ENCODE results near the gene SMIM44.
"Not testable (repeated sequence)": the region's sequence is repeated elsewhere in the genome, so short reads cannot be mapped to it uniquely, and the experiment has no call there.

The SMIM44 gene

GRCh38 chr19:3483226-3483628, at the start of gene SMIM44:
Gene SMIM44 (minus strand): TSS chr19:3483441. CDS start chr19:3483403, 38 bp downstream.
- no peak for DNase-seq

- no peak for DNase-seq
Observed at GRCh38 chr19:3533033-3533432, 49.8 kb upstream of the SMIM44 start.

DNA sequence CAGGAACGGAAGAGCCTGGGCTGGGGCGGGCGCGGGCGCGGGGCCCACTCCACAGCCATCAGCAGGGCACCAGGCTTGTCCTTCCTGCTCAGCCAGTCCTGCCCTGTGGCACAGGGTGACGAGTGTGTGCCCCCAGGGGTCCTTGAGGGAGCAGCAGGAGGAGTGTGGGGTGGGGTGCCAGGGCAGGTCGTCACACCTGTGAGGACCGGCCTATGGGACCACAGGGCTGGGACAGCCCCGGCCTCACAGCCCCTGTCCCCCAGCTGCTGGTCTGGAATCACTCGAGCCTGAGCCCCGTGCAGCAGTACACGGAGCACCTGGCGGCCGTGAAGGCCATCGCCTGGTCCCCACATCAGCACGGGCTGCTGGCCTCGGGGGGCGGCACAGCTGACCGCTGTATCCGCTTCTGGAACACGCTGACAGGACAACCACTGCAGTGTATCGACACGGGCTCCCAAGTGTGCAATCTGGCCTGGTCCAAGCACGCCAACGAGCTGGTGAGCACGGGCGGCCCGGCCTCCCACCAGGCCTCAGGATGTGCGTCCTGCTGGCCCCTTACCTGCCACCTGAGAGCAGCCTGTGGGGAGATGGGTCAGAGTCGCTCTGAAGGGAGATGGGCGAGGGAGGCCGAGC, 49.0 kb upstream of the SMIM44 start:
- no peak for DNase-seq

GRCh38 chr19:3531716-3532115, 48.5 kb upstream of the SMIM44 start:
- DNase-seq, result no peak

DNA sequence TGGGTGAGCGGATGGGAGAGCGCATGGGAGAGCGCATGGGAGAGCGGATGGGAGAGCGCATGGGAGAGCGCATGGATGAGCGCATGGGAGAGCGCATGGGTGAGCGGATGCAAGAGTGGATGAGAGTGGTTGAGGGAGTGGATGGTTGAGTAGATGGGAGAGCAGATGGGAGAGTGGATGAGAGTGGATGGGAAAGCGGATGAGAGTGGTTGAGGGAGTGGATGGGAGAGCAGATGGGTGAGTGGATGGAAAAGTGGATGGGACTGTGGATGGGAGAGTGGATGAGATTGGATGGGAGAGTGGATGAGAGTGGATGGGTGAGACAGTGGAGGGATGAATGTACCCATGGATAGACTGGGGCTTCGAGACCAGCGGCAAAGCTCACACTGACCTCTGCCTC, 47.1 kb upstream of the SMIM44 start:
- no peak for DNase-seq

GRCh38 chr19:3529299-3529698, 46.1 kb upstream of the SMIM44 start:
- not testable (repeated sequence) for DNase-seq

DNA sequence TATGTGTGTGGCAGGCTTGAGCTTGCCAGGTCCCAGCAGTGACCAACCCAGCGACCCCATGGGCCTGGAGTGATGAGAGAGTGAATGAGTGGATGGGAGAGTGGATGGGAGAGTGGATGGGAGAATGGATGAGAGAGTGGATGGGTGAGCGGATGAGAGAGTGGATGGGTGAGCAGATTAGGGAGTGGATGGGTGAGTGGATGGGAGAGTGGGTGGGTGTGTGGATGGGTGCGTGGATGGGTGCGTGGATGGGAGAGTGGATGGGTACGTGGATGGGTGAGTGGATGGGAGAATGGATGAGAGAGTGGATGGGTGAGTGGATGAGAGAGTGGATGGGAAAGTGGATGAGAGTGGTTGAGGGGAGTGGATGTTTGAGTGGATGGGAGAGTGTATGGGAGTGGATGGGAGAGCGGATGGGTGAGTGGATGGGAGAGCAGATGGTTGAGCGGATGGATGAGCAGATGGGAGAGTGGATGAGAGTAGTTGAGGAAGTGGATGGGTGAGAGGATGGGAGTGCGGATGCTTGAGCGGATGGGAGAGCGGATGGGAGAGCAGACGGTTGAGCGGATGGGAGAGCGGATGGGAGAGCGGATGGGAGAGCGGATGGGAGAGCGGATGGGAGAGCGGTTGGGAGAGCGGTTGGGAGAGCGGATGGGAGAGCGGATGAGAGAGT, 45.4 kb upstream of the SMIM44 start:
- DNase-seq, result no peak

DNA sequence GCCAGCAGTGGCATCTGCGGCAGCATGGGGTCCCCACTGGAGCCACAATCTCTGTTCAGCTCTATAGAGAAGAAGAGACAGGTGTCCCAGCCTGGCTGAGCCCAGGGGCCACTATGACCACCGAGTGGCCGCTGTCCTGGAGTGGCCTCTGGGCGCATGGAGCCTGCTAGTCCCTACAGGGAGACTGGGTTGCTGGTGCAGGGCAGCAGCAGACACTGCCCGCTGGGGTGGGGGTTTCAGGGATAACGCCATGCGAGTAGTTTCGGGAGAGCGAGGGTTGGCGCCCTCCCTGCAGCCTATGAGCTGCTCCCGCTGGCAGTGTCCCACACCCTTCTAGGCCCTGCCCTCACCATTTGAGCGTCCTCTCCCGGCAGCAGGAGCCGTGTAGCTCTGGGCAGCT, 44.8 kb upstream of the SMIM44 start:
- no peak for DNase-seq

DNA sequence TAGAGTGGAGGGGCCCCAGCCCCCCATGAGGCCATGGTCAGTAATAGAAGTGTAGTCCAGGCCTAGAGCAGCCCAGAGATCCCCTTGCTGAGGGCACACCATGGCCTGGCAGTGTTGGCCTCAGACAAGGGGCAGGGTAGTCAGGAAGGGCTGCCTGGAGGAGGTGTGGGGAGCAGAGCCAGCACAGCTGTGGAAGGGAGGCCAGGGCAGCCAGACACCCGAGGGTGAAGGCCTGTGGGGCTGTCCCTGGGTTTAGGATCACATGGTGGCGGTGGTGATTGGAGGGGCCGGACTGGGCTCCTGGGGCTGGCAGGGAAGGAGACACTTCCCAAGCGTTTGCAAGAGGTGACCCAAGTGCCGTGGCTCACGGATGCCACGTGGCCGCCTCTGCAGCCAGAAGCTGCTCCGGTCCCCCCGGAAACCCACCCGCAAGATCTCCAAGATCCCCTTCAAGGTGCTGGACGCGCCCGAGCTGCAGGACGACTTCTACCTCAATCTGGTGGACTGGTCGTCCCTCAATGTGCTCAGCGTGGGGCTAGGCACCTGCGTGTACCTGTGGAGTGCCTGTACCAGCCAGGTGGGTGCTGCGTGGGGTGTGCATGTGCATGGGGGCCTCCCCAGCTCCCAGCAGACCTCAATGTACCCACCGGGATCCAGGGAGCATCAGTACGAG, 44.1 kb upstream of the SMIM44 start:
- no peak for DNase-seq

DNA sequence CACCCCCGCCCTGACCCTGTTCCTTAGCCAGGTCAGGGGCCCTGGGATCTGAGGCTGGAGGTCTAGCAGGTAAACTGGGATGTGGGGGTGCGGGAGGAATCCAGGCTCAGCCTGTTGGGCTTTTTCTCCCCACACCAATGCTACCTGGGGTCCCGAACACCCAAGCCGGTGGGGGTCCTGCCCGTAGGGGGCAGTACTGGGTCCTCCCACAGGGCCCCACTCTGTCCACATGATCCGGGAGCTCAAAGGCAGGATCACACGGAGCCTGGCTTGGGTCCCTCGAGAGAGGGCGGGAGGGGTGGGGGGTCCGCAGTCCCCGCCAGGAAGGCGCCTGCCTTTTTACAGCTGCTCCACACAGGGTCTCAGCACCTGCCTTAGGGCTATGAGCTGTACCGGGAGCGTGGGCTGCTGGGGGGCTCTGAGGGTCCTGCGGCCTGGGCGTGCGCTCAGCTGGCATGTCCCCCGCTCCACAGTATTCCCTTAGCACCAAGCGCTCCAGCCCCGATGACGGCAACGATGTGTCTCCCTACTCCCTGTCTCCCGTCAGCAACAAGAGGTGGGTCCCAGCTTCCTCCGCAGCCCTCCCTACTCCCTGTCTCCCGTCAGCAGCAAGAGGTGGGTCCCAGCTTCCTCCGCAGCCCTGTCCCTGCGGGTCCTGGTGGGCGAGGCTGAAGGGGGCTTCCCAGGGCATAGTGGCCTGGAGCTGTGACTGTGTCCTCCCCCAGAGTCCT, 43.4 kb upstream of the SMIM44 start:
- no peak for DNase-seq

DNA sequence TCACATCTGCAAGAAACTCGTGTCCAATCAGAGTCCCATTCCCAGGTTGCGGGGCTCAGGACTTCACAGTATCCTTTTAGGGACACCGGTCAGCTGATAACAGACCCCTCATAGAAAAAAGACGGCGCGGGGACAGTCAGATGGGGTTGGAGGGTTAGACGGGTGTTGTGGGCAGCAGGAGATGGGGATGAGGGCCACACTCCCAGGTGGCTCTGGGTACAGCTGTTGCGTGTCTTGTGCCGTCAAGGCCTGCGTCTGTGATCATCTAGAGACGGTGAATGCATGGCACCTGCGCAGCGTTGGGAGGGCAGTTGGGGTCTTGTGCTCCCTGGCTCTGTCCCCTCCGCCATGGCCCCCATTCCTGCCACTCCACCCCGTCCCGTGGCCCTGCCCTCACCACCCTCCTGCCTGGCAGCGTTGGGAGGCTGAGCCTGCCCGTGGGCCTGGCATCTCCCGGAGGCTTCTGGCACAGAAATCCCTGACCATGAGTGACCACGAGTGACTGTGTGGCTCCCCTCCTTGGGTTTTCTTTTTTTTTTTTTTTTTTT, 41.7 kb upstream of the SMIM44 start:
- no peak for DNase-seq

- no peak for DNase-seq
Observed at GRCh38 chr19:3524078-3524842, 41.0 kb upstream of the SMIM44 start.

GRCh38 chr19:3523361-3524077, 40.3 kb upstream of the SMIM44 start:
- no peak for DNase-seq

GRCh38 chr19:3522421-3523360, 39.5 kb upstream of the SMIM44 start:
- no peak for DNase-seq

- DNase-seq, result no peak
Observed at GRCh38 chr19:3521104-3521445, 37.8 kb upstream of the SMIM44 start.

- no peak for DNase-seq
Observed at GRCh38 chr19:3520166-3521103, 37.2 kb upstream of the SMIM44 start.

DNA sequence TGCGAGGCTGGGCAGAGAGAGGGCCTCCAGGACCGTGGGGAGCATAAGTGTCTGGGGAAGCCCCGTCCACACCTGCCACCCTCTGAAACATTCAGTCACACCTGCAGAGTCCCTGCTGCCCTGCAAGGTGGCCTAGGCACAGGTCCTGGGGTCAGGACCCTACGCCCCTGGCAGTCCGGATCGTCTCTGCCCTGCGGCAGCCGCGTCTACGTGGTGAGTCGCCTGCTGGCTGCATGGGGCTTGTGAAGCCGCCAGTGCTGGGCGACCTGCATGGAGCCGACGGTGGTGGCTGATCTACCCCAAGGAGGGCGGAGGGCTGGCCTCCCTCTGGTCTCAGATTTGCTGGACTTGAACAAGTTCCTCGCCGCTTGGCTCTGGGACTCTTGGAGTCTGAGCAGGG, 35.9 kb upstream of the SMIM44 start:
- DNase-seq, result no peak

DNA sequence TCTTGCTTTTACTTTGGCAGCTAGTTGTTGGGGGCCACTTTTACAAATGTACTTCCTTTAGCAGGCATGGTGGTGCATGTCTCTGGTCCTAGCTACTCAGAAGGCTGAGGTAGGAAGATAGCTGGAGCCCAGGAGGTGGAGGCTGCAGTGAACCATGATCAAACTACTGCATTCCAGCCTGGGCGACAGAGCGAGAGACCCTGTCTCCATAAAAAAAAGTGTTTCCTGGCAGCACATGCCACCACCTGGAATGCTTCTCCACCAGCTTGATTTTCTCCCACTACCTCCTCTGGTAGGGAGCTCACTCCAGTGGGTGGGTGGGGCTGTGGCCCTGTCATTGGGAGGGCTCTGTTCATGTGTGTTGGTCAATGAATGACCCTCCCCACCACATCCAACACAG, 35.4 kb upstream of the SMIM44 start:
- no peak for DNase-seq

- DNase-seq, result no peak
Observed at GRCh38 chr19:3518255-3518654, 35.0 kb upstream of the SMIM44 start.

GRCh38 chr19:3517638-3518037, 34.4 kb upstream of the SMIM44 start:
- DNase-seq, result no peak
